Measurements from ENCODE around the gene CEP85L. TPM values are rescaled to one million over a fixed set of nuclear protein-coding genes. Genes with fewer than 3 reads are reported as not detected.

CEP85L gene
- total and polyA plus RNA-seq, 2 experiments from 2014 or later: 9.1 to 10.1 TPM

GRCh38 chr6:118584911-118585310, 66.5 kb downstream of the CEP85L start:
- H3K4me1 Mint-ChIP-seq: peaks cover 12% of the 10 kb centered on the region; the same call in 2 of the 3 replicates
- H3K27me3 Mint-ChIP-seq (ENCODE audit: insufficient read depth, low read depth, poor library complexity): peaks cover 3% of the 10 kb centered on the region
- ATAC-seq (no peak), DNase-seq (ENCODE audit: low spot score) (no peak)
- Histone ChIP-seq H3K4me3 (no peak overlapping the region), H3K4me1 (ENCODE audit: insufficient read depth) (peaks cover 11% of the 10 kb centered on the region), H3K9me2 (ENCODE audit: insufficient read depth) (no peaks in the 10 kb centered on the region), H3K36me3 (ENCODE audit: insufficient read depth) (0 out of 2 replicates have a peak, but pooled peaks cover 3% of the 10 kb centered on the region), H2AFZ (no peak overlapping the region), H3K79me2 (replicated peaks; ENCODE audit: insufficient read depth) (no peaks in the 10 kb centered on the region), H3K27me3 (ENCODE audit: insufficient read depth) (no peaks in the 10 kb centered on the region), H4K20me1 (replicated peaks; ENCODE audit: insufficient read depth) (0 out of 2 replicates have a peak, but pooled peaks cover 4% of the 10 kb centered on the region), H3K4me2 (no peak overlapping the region), H3K27ac (ENCODE audit: low read depth) (no peak overlapping the region), H3F3A (replicated peaks; ENCODE audit: low read depth) (no peaks in the 10 kb centered on the region)
- no peak for TF ChIP-seq EZH2phosphoT487 (IDR thresholded peaks at IDR 0.05; ENCODE audit: unreplicated experiment)
- TF ChIP-seq ETS1 (IDR thresholded peaks at IDR 0.05): no peak
- no peak for TF ChIP-seq JUNB (IDR thresholded peaks at IDR 0.05; ENCODE audit: unreplicated experiment)
- TF ChIP-seq CTCF (conservative IDR thresholded peaks at IDR 0.05; ENCODE audit: low read depth in 2 of 2): no peak
- H3K27ac Mint-ChIP-seq: no peak overlapping the region
- peaks cover 9% of the 10 kb centered on the region; the same call in 2 of the 3 replicates for H3K36me3 Mint-ChIP-seq (ENCODE audit: low read depth)
- peaks cover 9% of the 10 kb centered on the region for H3K9me3 Mint-ChIP-seq
- no peak overlapping the region for H3K4me3 Mint-ChIP-seq

- Histone ChIP-seq H2AFZ (no peak overlapping the region), H3K79me2 (replicated peaks; ENCODE audit: insufficient read depth) (no peaks in the 10 kb centered on the region), H3F3A (replicated peaks; ENCODE audit: low read depth) (no peaks in the 10 kb centered on the region), H3K27ac (ENCODE audit: low read depth) (no peak overlapping the region), H3K27me3 (ENCODE audit: insufficient read depth) (no peaks in the 10 kb centered on the region), H3K36me3 (ENCODE audit: insufficient read depth) (peaks cover 20% of the 10 kb centered on the region), H3K4me1 (ENCODE audit: insufficient read depth) (no peaks in the 10 kb centered on the region), H3K9me2 (ENCODE audit: insufficient read depth) (no peaks in the 10 kb centered on the region), H3K4me3 (no peak overlapping the region), H3K4me2 (no peak overlapping the region), H4K20me1 (replicated peaks; ENCODE audit: insufficient read depth) (0 out of 2 replicates have a peak, but pooled peaks cover 4% of the 10 kb centered on the region)
- Mint-ChIP-seq H3K9me3 (peaks cover 43% of the 10 kb centered on the region), H3K36me3 (ENCODE audit: low read depth) (peaks cover 42% of the 10 kb centered on the region), H3K27me3 (ENCODE audit: insufficient read depth, low read depth, poor library complexity) (no peaks in the 10 kb centered on the region), H3K27ac (no peak overlapping the region), H3K4me3 (no peak overlapping the region), H3K4me1 (peaks cover 6% of the 10 kb centered on the region; the same call in 2 of the 3 replicates)
- peak; percentile 24; the same call in 1 of the 3 replicates for ATAC-seq
- DNase-seq (ENCODE audit: low spot score): no peak
- TF ChIP-seq ZNF462 (CRISPR knock-in tag; IDR thresholded peaks at IDR 0.05): no peak
- no peak for TF ChIP-seq ETS1 (IDR thresholded peaks at IDR 0.05)
- TF ChIP-seq CREB1 (CRISPR knock-in tag; IDR thresholded peaks at IDR 0.05; ENCODE audit: low read depth): no peak
Observed at GRCh38 chr6:118581489-118581959, 69.9 kb downstream of the CEP85L start.
